NCI-H1694 (cell line): ENCODE measurements around the gene RPS19.

Source experiments
- DNase-seq: peaks from one replicate; lab custom pipeline; 2025; lab: John Stamatoyannopoulos, UW

Gene RPS19

DNA sequence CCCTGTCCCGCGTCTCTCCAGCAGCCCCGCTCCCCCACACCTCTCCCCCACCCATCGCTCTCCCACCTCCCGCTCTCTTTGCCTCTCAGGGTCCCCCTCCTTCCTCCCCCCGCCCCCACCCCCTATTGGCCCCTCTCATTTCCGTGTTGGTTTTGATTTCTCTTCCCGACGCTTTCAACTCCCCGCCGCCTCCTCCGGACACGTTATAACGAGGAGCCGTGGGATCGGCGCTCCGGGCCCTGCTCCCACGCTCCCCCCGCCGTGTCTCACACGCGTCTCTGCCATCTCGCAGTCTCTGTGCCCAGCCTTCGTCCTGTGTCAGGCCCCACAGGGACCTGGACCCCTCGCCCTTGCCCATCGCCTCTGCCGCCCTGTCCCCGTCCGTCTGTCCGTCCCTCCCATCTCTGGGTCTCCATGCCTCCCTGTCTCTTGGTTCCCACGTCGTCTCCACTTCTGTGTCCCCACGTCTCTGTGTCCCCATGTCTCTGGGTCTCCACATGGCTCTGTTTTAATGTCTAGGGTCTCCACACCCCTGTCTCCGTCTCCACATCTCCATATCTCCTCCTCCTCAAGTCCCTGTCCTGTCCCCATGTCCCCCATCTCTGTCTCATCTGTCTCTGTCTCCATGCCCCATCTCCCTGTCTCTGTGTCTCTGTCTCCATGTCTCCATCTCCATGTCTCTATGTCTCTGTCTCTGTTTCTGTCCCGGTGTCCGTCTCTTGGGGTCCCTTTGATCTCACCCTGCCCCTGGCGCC, 55.1 kb downstream of the RPS19 start:
- no peak for DNase-seq

DNA sequence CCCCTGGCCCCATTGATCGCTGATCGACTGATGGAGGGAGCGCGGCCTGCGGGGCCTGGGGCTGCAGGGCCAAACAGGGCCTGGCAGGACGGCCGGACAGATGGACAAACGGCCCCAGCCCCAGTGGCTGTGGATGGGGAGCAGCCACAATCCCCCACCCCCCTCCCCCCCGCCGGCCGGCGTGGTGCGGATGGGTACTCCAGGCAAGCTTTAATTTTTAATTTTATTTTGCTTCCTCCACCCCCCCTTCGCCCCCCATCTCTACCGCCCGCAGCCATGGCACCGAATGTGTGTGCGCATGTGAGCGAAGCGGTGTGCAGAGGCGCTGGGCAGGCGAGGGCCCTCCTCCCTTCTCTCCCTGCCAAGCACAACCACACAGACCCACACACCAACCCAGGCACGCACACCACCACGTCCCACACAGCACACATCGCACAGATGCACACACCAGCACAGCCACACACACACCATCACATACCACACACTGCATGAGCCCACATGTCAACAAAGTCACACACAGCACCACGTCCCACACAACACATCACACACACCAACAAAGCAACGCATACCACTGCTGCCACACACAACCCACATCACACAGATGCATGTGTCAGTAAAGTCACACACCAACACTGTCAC, 55.8 kb downstream of the RPS19 start:
- DNase-seq = no peak

DNA sequence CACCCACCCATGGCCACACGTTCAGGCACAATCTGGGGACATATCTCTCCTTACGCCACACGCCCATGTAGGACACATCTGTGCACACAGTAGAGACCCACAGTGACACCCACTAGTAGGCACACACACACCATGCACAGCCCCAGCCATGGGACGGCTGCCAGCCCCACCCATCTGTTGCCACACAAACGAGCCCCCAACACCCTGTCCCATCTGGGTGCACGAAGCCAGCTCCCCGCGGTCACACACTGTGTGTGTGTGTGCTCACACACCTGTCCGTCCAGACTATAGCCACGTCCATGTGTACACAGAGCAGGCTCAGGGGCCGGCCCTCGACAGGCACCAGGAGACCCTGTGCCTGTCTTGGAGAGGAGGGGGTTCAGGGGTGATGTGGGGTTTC, 57.6 kb downstream of the RPS19 start:
- DNase-seq = no peak

- DNase-seq = no peak
Measured at GRCh38 chr19:41918095-41918494, 58.0 kb downstream of the RPS19 start.

DNA sequence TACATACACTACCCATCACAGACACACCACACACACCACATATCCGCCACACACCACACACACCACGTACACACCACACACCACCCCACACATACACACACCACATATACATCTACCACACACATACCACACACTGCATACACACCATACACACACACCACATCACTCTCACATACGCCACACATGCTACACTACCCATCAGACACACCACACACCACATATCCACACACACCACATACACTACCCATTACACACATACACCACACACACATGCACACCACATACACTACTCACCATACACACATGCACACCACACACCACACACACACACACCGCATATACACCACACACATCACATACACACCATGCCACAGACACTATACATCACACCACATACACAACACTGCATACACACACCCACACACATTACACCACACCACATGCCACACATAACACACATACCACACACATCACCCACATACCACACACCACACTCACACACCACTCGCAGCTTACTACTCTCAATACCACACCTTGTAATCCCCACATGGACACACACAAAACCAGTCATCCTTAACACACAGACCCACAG, 58.7 kb downstream of the RPS19 start:
- DNase-seq = no peak

DNA sequence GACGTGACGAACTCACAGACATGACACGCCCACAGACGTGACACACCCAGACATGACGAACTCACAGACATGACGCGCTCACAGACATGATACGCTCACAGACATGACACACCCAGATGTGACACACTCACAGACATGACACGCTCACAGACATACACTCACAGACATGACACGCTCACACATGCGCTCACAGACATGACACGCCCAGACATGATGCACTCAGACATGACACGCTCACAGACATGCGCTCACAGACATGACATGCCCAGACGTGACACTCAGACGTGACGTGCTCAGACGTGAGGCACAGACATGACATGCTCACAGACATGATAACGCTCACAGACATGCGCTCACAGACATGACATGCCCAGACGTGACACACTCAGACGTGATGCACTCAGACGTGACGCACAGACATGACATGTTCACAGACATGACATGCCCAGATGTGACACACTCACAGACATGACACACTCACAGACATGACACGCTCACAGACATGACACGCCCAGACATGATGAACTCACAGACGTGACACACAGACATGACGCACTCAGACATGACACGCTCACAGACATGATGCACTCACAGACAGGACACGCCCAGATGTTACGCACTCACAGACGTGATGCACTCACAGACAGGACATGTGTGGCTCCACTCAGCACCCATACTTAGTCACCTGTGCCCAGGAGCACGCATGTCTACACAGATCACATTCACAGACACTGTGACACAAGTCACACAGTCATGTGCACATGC, 60.1 kb downstream of the RPS19 start:
- DNase-seq = no peak

GRCh38 chr19:41920882-41921576, 61.0 kb downstream of the RPS19 start:
- no peak for DNase-seq

GRCh38 chr19:41921577-41922576, 61.8 kb downstream of the RPS19 start:
- DNase-seq = no peak
